ENCODE data around the gene ZFAND2B.

DNA sequence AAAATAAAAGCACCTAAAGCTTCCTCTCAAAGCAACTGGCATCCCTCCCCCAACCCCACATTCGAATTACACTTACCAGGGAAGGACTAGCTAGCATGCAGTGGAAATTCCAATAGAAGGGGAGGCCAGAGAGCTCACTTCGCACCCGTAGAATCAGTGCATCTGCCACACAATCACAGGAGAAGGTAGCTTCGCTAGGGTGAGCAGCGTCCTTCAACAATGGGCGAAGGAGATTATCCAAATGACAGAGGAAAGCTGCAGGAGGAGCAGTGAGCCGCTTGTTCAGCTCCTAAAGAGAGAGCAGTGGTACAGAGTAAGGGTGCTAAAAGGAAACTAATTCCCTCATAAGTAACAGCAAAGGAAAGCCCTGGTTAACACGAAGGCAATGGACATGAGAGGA is 49.2 kb upstream of the ZFAND2B start:
- TF ChIP-seq, protein P1, sequence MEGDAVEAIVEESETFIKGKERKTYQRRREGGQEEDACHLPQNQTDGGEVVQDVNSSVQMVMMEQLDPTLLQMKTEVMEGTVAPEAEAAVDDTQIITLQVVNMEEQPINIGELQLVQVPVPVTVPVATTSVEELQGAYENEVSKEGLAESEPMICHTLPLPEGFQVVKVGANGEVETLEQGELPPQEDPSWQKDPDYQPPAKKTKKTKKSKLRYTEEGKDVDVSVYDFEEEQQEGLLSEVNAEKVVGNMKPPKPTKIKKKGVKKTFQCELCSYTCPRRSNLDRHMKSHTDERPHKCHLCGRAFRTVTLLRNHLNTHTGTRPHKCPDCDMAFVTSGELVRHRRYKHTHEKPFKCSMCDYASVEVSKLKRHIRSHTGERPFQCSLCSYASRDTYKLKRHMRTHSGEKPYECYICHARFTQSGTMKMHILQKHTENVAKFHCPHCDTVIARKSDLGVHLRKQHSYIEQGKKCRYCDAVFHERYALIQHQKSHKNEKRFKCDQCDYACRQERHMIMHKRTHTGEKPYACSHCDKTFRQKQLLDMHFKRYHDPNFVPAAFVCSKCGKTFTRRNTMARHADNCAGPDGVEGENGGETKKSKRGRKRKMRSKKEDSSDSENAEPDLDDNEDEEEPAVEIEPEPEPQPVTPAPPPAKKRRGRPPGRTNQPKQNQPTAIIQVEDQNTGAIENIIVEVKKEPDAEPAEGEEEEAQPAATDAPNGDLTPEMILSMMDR (IDR thresholded peaks at IDR 0.05): no peak
- TF ChIP-seq EZH2 (IDR thresholded peaks at IDR 0.05; ENCODE audit: borderline replicate concordance, insufficient read depth, low read depth, low read length, poor library complexity, severe bottlenecking): no peak

Measured in B cell (primary cell).